ENCODE results near the gene GLIPR2. TPM values are rescaled to one million over a fixed set of nuclear protein-coding genes. Genes with fewer than 3 reads are reported as not detected.

Gene GLIPR2
- total and polyA plus RNA-seq, 2 of the 13 experiments (the other 11 are each of a cell fraction or from before 2014, with no cell fraction given), result 0.08 to 0.42 TPM

- TF ChIP-seq ZNF609 (CRISPR knock-in tag; IDR thresholded peaks at IDR 0.05; ENCODE audit: borderline replicate concordance), result no peak
- TF ChIP-seq, protein P1, sequence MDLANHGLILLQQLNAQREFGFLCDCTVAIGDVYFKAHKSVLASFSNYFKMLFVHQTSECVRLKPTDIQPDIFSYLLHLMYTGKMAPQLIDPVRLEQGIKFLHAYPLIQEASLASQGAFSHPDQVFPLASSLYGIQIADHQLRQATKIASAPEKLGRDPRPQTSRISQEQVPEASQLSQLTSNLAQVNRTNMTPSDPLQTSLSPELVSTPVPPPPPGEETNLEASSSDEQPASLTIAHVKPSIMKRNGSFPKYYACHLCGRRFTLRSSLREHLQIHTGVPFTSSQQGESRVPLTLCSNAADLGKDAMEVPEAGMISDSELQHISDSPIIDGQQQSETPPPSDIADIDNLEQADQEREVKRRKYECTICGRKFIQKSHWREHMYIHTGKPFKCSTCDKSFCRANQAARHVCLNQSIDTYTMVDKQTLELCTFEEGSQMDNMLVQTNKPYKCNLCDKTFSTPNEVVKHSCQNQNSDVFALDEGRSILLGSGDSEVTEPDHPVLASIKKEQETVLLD (CRISPR knock-in tag; IDR thresholded peaks at IDR 0.05; ENCODE audit: low read depth), result no peak
- TF ChIP-seq ZNF335 (CRISPR knock-in tag; IDR thresholded peaks at IDR 0.05), result no peak
- 0 out of 2 replicates have a peak, but pooled peaks have one; percentile 81 for TF ChIP-seq ZNF556 (CRISPR knock-in tag; IDR thresholded peaks at IDR 0.05; ENCODE audit: borderline replicate concordance)
- peak; percentile 37; the same call in 1 of the 2 replicates for TF ChIP-seq MNT (IDR thresholded peaks at IDR 0.05)
- TF ChIP-seq, protein P2, sequence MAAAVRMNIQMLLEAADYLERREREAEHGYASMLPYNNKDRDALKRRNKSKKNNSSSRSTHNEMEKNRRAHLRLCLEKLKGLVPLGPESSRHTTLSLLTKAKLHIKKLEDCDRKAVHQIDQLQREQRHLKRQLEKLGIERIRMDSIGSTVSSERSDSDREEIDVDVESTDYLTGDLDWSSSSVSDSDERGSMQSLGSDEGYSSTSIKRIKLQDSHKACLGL (CRISPR knock-in tag; IDR thresholded peaks at IDR 0.05), result peak; percentile 55; the same call in 1 of the 2 replicates
- TF ChIP-seq ZBTB39 (CRISPR knock-in tag; IDR thresholded peaks at IDR 0.05), result no peak
- TF ChIP-seq, protein P3, sequence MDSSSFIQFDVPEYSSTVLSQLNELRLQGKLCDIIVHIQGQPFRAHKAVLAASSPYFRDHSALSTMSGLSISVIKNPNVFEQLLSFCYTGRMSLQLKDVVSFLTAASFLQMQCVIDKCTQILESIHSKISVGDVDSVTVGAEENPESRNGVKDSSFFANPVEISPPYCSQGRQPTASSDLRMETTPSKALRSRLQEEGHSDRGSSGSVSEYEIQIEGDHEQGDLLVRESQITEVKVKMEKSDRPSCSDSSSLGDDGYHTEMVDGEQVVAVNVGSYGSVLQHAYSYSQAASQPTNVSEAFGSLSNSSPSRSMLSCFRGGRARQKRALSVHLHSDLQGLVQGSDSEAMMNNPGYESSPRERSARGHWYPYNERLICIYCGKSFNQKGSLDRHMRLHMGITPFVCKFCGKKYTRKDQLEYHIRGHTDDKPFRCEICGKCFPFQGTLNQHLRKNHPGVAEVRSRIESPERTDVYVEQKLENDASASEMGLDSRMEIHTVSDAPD (CRISPR knock-in tag; IDR thresholded peaks at IDR 0.05), result no peak
- TF ChIP-seq, protein P4, sequence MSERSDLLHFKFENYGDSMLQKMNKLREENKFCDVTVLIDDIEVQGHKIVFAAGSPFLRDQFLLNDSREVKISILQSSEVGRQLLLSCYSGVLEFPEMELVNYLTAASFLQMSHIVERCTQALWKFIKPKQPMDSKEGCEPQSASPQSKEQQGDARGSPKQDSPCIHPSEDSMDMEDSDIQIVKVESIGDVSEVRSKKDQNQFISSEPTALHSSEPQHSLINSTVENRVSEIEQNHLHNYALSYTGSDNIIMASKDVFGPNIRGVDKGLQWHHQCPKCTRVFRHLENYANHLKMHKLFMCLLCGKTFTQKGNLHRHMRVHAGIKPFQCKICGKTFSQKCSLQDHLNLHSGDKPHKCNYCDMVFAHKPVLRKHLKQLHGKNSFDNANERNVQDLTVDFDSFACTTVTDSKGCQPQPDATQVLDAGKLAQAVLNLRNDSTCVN (CRISPR knock-in tag; IDR thresholded peaks at IDR 0.05; ENCODE audit: borderline replicate concordance), result peak; percentile 34; the same call in 1 of the 2 replicates
- peak; percentile 29 for TF ChIP-seq HNF4A (CRISPR knock-in tag; IDR thresholded peaks at IDR 0.05)
- TF ChIP-seq ZNF788 (CRISPR knock-in tag; IDR thresholded peaks at IDR 0.05; ENCODE audit: borderline replicate concordance), result peak; percentile 77; the same call in 1 of the 2 replicates
- TF ChIP-seq ATRX (CRISPR knock-in tag; IDR thresholded peaks at IDR 0.05; ENCODE audit: borderline replicate concordance), result no peak
Observed at GRCh38 chr9:36190388-36191289, 54.1 kb downstream of the GLIPR2 start, which contains the start of gene CLTA (continued).
